ENCODE results near the gene NBEAL1.

- TF ChIP-seq CTCF (IDR thresholded peaks at IDR 0.05; ENCODE audit: low read depth, low read length) (no peak), EZH2phosphoT487 (IDR thresholded peaks at IDR 0.05; ENCODE audit: low read depth) (no peak)
Measured at GRCh38 chr2:203155406-203155805, 140.7 kb downstream of the NBEAL1 start.
